HUES64 (cell line): ENCODE data around the gene ANGPT4.

Experiments
- H3K27ac ChIP-seq: 2 replicates; pipeline ENCODE4 v1.7.0; 2013; ENCODE audit warnings: low read depth, low read length, inconsistent platforms
- H3K27me3 ChIP-seq: 2 replicates; pipeline ENCODE4 v1.6.1; 2013; ENCODE audit warnings: mild to moderate bottlenecking, low read length; ENCODE audit not compliant: insufficient read depth
- H3K36me3 ChIP-seq: 2 replicates; pipeline ENCODE4 v1.6.1; 2013; ENCODE audit warnings: mild to moderate bottlenecking, low read length; ENCODE audit not compliant: insufficient read depth
- H3K4me1 ChIP-seq: 2 replicates; pipeline ENCODE4 v1.6.1; 2013; ENCODE audit warnings: mild to moderate bottlenecking, low read length, moderate library complexity; ENCODE audit not compliant: insufficient read depth
- H3K4me3 ChIP-seq: 2 replicates; pipeline ENCODE4 v1.5.1; 2013; ENCODE audit warnings: mild to moderate bottlenecking, low read length, moderate library complexity
- H3K9ac ChIP-seq: 2 replicates; pipeline ENCODE4 v1.6.1; 2013; ENCODE audit warnings: mild to moderate bottlenecking, low read depth, low read length
- H3K9me3 ChIP-seq: 2 replicates; pipeline ENCODE4 v1.6.1; 2013; ENCODE audit warnings: low read depth, low read length; ENCODE audit not compliant: insufficient read depth
- WGBS: fragments of 150-250, 120-280 bp; methylation state at CpG from one replicate; pipeline ENCODE4 v1.1.7; 2013; ENCODE audit warnings: missing lambda C conversion rate; 5-methylcytosine and 5-hydroxymethylcytosine counted together

The ANGPT4 gene

GRCh38 chr20:884983-885952, 30.9 kb downstream of the ANGPT4 start:
- no peak overlapping the region for H3K9ac ChIP-seq
- H3K4me3 ChIP-seq = no peak overlapping the region
- H3K4me1 ChIP-seq = no peaks in the 10 kb centered on the region
- no peak overlapping the region for H3K27ac ChIP-seq
- H3K36me3 ChIP-seq = no peaks in the 10 kb centered on the region
- peaks cover 17% of the 10 kb centered on the region for H3K27me3 ChIP-seq
- H3K9me3 ChIP-seq = no peaks in the 10 kb centered on the region
- 16% methylated on average over 41 of the region's 41 CpGs for WGBS

- Histone ChIP-seq H3K27me3 (peaks cover 13% of the 10 kb centered on the region), H3K9ac (no peak overlapping the region)
Measured at GRCh38 chr20:881783-882144, 34.4 kb downstream of the ANGPT4 start.

GRCh38 chr20:881051-881782, 34.9 kb downstream of the ANGPT4 start:
- no peak overlapping the region for H3K9ac ChIP-seq
- 78% methylated on average over 10 of the region's 10 CpGs for WGBS

More at GRCh38 chr20:881783-882144, 34.4 kb downstream of the ANGPT4 start:
- H3K36me3 ChIP-seq = no peaks in the 10 kb centered on the region
- H3K9me3 ChIP-seq = no peaks in the 10 kb centered on the region
- H3K4me1 ChIP-seq = no peaks in the 10 kb centered on the region
- H3K4me3 ChIP-seq = no peak overlapping the region
- no peak overlapping the region for H3K27ac ChIP-seq

GRCh38 chr20:879626-880025, 36.5 kb downstream of the ANGPT4 start:
- no peaks in the 10 kb centered on the region for H3K36me3 ChIP-seq
- no peak overlapping the region for H3K27ac ChIP-seq
- H3K27me3 ChIP-seq = no peaks in the 10 kb centered on the region
- no peak overlapping the region for H3K9ac ChIP-seq
- no peaks in the 10 kb centered on the region for H3K4me1 ChIP-seq
- H3K4me3 ChIP-seq = no peak overlapping the region
- no peaks in the 10 kb centered on the region for H3K9me3 ChIP-seq
- WGBS = 76% methylated on average over 4 of the region's 4 CpGs

More at GRCh38 chr20:881051-881782, 34.9 kb downstream of the ANGPT4 start:
- H3K4me1 ChIP-seq = no peaks in the 10 kb centered on the region
- no peaks in the 10 kb centered on the region for H3K9me3 ChIP-seq
- H3K36me3 ChIP-seq = no peaks in the 10 kb centered on the region
- H3K27ac ChIP-seq = no peak overlapping the region
- H3K4me3 ChIP-seq = no peak overlapping the region
- peaks cover 8% of the 10 kb centered on the region for H3K27me3 ChIP-seq

GRCh38 chr20:878511-879307, 37.4 kb downstream of the ANGPT4 start:
- Histone ChIP-seq H3K27me3 (no peaks in the 10 kb centered on the region), H3K27ac (no peak overlapping the region), H3K9ac (no peak overlapping the region), H3K36me3 (no peaks in the 10 kb centered on the region), H3K4me3 (no peak overlapping the region), H3K9me3 (no peaks in the 10 kb centered on the region), H3K4me1 (no peaks in the 10 kb centered on the region)
- WGBS = 60% methylated on average over 9 of the region's 9 CpGs

- H3K4me1 ChIP-seq = peaks cover 3% of the 10 kb centered on the region; the same call in 1 of the 2 replicates
- H3K9ac ChIP-seq = no peak overlapping the region
- 87% methylated on average over 7 of the region's 7 CpGs for WGBS
- no peaks in the 10 kb centered on the region for H3K36me3 ChIP-seq
- no peak overlapping the region for H3K27ac ChIP-seq
- H3K27me3 ChIP-seq = no peaks in the 10 kb centered on the region
- no peak overlapping the region for H3K4me3 ChIP-seq
- H3K9me3 ChIP-seq = no peaks in the 10 kb centered on the region
Measured at GRCh38 chr20:877814-878213, 38.3 kb downstream of the ANGPT4 start.

- Histone ChIP-seq H3K4me1 (peaks cover 3% of the 10 kb centered on the region; the same call in 1 of the 2 replicates), H3K4me3 (no peak overlapping the region), H3K9ac (no peak overlapping the region), H3K27me3 (no peaks in the 10 kb centered on the region), H3K9me3 (no peaks in the 10 kb centered on the region), H3K36me3 (no peaks in the 10 kb centered on the region), H3K27ac (no peak overlapping the region)
- WGBS = 88% methylated on average over 4 of the region's 4 CpGs
Measured at GRCh38 chr20:875115-875514, 41.0 kb downstream of the ANGPT4 start.

GRCh38 chr20:873875-874607, 42.1 kb downstream of the ANGPT4 start:
- H3K36me3 ChIP-seq = no peaks in the 10 kb centered on the region
- H3K9ac ChIP-seq = no peak overlapping the region
- H3K27ac ChIP-seq = no peak overlapping the region
- H3K4me3 ChIP-seq = no peak overlapping the region
- no peaks in the 10 kb centered on the region for H3K9me3 ChIP-seq
- peaks cover 3% of the 10 kb centered on the region; the same call in 1 of the 2 replicates for H3K4me1 ChIP-seq
- H3K27me3 ChIP-seq = no peaks in the 10 kb centered on the region
- 91% methylated on average over 10 of the region's 10 CpGs for WGBS

GRCh38 chr20:872855-873520, 43.1 kb downstream of the ANGPT4 start:
- Histone ChIP-seq H3K4me1 (peaks cover 3% of the 10 kb centered on the region; the same call in 1 of the 2 replicates), H3K4me3 (no peak overlapping the region), H3K27me3 (no peaks in the 10 kb centered on the region; the same call in 1 of the 2 replicates), H3K9me3 (no peaks in the 10 kb centered on the region), H3K36me3 (no peaks in the 10 kb centered on the region), H3K9ac (no peak overlapping the region), H3K27ac (no peak overlapping the region)
- 75% methylated on average over 20 of the region's 20 CpGs for WGBS

GRCh38 chr20:871948-872347, 44.2 kb downstream of the ANGPT4 start:
- no peaks in the 10 kb centered on the region for H3K9me3 ChIP-seq
- H3K27me3 ChIP-seq = no peaks in the 10 kb centered on the region; the same call in 1 of the 2 replicates
- 70% methylated on average over 2 of the region's 2 CpGs for WGBS
- H3K4me3 ChIP-seq = no peak overlapping the region
- no peaks in the 10 kb centered on the region for H3K36me3 ChIP-seq
- no peak overlapping the region for H3K9ac ChIP-seq
- no peak overlapping the region for H3K27ac ChIP-seq
- H3K4me1 ChIP-seq = peaks cover 3% of the 10 kb centered on the region; the same call in 1 of the 2 replicates
